SH-SY5Y (cell line): ENCODE data around the gene IL6R.

ENCODE experiments used
- GATA2 ChIP-seq: IDR thresholded peaks from 2 replicates; pipeline ENCODE4 v1.6.1; 2011; ENCODE audit warnings: mild to moderate bottlenecking, low read depth, low read length
- GATA3 ChIP-seq: IDR thresholded peaks from 2 replicates; pipeline ENCODE4 v1.6.1; 2011; ENCODE audit warnings: low read depth, mild to moderate bottlenecking, low read length, moderate library complexity

DNA sequence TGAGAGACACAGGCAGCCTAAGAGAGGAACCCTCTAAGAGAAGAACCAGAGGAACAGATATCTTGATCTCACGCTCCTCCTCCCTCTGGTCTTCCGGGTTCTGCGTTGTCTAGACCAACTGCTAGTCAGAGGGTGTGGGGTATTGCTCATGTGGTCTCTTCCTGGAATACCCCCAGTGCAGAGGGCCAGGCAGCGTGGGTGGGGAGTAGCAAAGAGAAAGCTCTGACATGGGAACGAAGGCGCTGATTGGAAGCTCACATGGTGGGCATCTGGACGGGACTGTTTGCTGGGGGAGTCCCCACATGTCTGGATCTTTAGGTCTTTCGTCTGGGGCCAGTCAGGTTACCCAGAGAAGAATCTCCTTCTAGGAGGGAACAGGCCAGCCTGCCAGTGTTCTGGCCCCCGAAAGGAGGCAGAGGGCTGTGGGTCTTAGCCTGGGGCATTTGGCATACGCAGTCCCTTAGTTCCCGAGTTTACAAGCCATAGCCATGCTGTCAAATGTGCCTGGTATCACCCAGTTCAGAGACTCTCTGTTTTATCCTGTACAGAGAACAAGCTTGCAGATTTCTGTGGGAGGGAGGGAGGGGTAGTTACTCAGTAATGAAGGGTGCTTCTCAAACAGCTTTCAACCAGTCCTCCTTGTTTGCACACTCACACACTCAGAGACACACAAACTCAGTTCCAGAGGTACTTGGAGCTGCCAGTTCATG is 18.3 kb upstream of the IL6R start:
- no peak for TF ChIP-seq GATA2
- no peak for TF ChIP-seq GATA3
